H1 (cell line): ENCODE measurements around the gene WDR33. TPM values are rescaled to one million over a fixed set of nuclear protein-coding genes. Genes with fewer than 3 reads are reported as not detected.

Experiments
- CEBPB ChIP-seq: IDR thresholded peaks from 2 replicates; pipeline ENCODE4 v1.6.1; 2012; ENCODE audit warnings: low read depth, low read length
- CHD2 ChIP-seq: IDR thresholded peaks from 2 replicates; pipeline ENCODE4 v1.6.1; 2012; ENCODE audit warnings: low read length, improper control_type of control experiment
- CTBP2 ChIP-seq: IDR thresholded peaks from 2 replicates; pipeline ENCODE4 v1.7.0; 2011; ENCODE audit warnings: borderline replicate concordance, mild to moderate bottlenecking, moderate library complexity, mixed read lengths, low read length; ENCODE audit not compliant: insufficient read depth, insufficient read length
- EZH2 ChIP-seq: fragments of 200-600 bp; sonication (generic); IDR thresholded peaks from 2 replicates; pipeline ENCODE4 v1.7.1; 2012; ENCODE audit warnings: low read depth, mild to moderate bottlenecking, moderate library complexity, low read length, inconsistent platforms; ENCODE audit not compliant: severe bottlenecking
- NRF1 ChIP-seq: IDR thresholded peaks from 2 replicates; pipeline ENCODE4 v1.6.1; 2011; ENCODE audit warnings: mild to moderate bottlenecking, low read depth, low read length, improper control_type of control experiment
- SP4 ChIP-seq: IDR thresholded peaks from 2 replicates; pipeline ENCODE4 v1.6.1; 2012; ENCODE audit warnings: low read length, inconsistent platforms
- TBP ChIP-seq: IDR thresholded peaks from 2 replicates; pipeline ENCODE4 v1.6.1; 2011; ENCODE audit warnings: low read depth, low read length, improper control_type of control experiment
- polyA plus RNA-seq, 7 experiments: library from polyadenylated mRNA; depleted of rRNA in 3 of 7; stranded (reverse) in 5 of 7; unstranded in 2 of 7; fragments of >200 nt in 5 of 7; fragments of 200-250 nt in 2 of 7; gene quantifications; 1 replicate in 5 of 7; 2 replicates in 1 of 7; 4 replicates in 1 of 7; pipeline versions ENCODE4 v1.2.1 to v1.2.3, GENCODE V29; 2011 to 2013; ENCODE audit warnings: missing spikeins in 2 of 7, mixed read lengths in 2 of 7
- total RNA-seq: library from RNA; stranded (reverse); fragmentation: NEBNext Ultra II Directional; extraction: Animal tissue kit (Norgen Biotek cat#: 25700); gene quantifications from 2 replicates; pipeline ENCODE4 v1.2.1, GENCODE V29; 2021
- TF ChIP-seq, protein P1 (sequence below): fragments of 300-600 bp; sonication (generic); IDR thresholded peaks from 2 replicates; pipeline ENCODE4 v1.7.1; 2012; ENCODE audit warnings: low read length, moderate library complexity, mild to moderate bottlenecking, inconsistent platforms; ENCODE audit not compliant: insufficient replicate concordance
- TF ChIP-seq, protein P2 (sequence below): IDR thresholded peaks from 2 replicates; pipeline ENCODE4 v1.6.1; 2012; ENCODE audit warnings: low read length, inconsistent platforms
- TF ChIP-seq, protein P3 (sequence below): IDR thresholded peaks from 2 replicates; pipeline ENCODE4 v1.6.1; 2011; ENCODE audit warnings: low read depth, mild to moderate bottlenecking, low read length; ENCODE audit not compliant: insufficient read depth

Gene WDR33
- total and polyA plus RNA-seq, 2 of the 8 experiments (the other 6 are each of a cell fraction or from before 2014, with no cell fraction given): 18.1 to 82.7 TPM

DNA sequence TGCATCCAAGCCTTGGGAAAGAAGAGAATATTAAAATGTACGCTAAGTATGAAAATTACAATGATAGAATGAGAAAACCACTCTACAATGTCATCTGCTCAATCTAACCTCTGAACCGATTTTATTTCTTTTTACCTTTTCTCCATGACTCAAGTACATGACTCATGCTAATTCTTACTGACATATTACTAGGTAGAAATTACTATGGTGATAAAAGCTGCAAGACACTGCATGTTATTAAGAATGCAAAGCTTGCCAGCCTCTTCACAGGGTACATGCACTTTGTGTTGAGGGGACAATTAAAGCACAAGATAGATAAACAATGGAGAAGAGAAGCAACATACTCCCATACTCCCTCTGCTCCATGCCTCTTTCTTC lies 89.0 kb downstream of the WDR33 start (continued):
- TF ChIP-seq, protein P1, sequence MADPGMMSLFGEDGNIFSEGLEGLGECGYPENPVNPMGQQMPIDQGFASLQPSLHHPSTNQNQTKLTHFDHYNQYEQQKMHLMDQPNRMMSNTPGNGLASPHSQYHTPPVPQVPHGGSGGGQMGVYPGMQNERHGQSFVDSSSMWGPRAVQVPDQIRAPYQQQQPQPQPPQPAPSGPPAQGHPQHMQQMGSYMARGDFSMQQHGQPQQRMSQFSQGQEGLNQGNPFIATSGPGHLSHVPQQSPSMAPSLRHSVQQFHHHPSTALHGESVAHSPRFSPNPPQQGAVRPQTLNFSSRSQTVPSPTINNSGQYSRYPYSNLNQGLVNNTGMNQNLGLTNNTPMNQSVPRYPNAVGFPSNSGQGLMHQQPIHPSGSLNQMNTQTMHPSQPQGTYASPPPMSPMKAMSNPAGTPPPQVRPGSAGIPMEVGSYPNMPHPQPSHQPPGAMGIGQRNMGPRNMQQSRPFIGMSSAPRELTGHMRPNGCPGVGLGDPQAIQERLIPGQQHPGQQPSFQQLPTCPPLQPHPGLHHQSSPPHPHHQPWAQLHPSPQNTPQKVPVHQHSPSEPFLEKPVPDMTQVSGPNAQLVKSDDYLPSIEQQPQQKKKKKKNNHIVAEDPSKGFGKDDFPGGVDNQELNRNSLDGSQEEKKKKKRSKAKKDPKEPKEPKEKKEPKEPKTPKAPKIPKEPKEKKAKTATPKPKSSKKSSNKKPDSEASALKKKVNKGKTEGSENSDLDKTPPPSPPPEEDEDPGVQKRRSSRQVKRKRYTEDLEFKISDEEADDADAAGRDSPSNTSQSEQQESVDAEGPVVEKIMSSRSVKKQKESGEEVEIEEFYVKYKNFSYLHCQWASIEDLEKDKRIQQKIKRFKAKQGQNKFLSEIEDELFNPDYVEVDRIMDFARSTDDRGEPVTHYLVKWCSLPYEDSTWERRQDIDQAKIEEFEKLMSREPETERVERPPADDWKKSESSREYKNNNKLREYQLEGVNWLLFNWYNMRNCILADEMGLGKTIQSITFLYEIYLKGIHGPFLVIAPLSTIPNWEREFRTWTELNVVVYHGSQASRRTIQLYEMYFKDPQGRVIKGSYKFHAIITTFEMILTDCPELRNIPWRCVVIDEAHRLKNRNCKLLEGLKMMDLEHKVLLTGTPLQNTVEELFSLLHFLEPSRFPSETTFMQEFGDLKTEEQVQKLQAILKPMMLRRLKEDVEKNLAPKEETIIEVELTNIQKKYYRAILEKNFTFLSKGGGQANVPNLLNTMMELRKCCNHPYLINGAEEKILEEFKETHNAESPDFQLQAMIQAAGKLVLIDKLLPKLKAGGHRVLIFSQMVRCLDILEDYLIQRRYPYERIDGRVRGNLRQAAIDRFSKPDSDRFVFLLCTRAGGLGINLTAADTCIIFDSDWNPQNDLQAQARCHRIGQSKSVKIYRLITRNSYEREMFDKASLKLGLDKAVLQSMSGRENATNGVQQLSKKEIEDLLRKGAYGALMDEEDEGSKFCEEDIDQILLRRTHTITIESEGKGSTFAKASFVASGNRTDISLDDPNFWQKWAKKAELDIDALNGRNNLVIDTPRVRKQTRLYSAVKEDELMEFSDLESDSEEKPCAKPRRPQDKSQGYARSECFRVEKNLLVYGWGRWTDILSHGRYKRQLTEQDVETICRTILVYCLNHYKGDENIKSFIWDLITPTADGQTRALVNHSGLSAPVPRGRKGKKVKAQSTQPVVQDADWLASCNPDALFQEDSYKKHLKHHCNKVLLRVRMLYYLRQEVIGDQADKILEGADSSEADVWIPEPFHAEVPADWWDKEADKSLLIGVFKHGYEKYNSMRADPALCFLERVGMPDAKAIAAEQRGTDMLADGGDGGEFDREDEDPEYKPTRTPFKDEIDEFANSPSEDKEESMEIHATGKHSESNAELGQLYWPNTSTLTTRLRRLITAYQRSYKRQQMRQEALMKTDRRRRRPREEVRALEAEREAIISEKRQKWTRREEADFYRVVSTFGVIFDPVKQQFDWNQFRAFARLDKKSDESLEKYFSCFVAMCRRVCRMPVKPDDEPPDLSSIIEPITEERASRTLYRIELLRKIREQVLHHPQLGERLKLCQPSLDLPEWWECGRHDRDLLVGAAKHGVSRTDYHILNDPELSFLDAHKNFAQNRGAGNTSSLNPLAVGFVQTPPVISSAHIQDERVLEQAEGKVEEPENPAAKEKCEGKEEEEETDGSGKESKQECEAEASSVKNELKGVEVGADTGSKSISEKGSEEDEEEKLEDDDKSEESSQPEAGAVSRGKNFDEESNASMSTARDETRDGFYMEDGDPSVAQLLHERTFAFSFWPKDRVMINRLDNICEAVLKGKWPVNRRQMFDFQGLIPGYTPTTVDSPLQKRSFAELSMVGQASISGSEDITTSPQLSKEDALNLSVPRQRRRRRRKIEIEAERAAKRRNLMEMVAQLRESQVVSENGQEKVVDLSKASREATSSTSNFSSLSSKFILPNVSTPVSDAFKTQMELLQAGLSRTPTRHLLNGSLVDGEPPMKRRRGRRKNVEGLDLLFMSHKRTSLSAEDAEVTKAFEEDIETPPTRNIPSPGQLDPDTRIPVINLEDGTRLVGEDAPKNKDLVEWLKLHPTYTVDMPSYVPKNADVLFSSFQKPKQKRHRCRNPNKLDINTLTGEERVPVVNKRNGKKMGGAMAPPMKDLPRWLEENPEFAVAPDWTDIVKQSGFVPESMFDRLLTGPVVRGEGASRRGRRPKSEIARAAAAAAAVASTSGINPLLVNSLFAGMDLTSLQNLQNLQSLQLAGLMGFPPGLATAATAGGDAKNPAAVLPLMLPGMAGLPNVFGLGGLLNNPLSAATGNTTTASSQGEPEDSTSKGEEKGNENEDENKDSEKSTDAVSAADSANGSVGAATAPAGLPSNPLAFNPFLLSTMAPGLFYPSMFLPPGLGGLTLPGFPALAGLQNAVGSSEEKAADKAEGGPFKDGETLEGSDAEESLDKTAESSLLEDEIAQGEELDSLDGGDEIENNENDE: no peak
- TF ChIP-seq, protein P2, sequence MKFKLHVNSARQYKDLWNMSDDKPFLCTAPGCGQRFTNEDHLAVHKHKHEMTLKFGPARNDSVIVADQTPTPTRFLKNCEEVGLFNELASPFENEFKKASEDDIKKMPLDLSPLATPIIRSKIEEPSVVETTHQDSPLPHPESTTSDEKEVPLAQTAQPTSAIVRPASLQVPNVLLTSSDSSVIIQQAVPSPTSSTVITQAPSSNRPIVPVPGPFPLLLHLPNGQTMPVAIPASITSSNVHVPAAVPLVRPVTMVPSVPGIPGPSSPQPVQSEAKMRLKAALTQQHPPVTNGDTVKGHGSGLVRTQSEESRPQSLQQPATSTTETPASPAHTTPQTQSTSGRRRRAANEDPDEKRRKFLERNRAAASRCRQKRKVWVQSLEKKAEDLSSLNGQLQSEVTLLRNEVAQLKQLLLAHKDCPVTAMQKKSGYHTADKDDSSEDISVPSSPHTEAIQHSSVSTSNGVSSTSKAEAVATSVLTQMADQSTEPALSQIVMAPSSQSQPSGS: no peak
- TF ChIP-seq CTBP2 (no peak), CEBPB (no peak), TBP (no peak), NRF1 (no peak), SP4 (no peak), EZH2 (no peak), CHD2 (no peak)
- TF ChIP-seq, protein P3, sequence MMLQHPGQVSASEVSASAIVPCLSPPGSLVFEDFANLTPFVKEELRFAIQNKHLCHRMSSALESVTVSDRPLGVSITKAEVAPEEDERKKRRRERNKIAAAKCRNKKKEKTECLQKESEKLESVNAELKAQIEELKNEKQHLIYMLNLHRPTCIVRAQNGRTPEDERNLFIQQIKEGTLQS: no peak
